ENCODE data around the gene UBE3A. TPM values are rescaled to one million over a fixed set of nuclear protein-coding genes. Genes with fewer than 3 reads are reported as not detected.
A peak's percentile ranks its signal among the peaks of the same experiment; 100 is the strongest.

UBE3A gene
- total RNA-seq, 2 donors from 2014 or later = 92.2 to 101 TPM

DNA sequence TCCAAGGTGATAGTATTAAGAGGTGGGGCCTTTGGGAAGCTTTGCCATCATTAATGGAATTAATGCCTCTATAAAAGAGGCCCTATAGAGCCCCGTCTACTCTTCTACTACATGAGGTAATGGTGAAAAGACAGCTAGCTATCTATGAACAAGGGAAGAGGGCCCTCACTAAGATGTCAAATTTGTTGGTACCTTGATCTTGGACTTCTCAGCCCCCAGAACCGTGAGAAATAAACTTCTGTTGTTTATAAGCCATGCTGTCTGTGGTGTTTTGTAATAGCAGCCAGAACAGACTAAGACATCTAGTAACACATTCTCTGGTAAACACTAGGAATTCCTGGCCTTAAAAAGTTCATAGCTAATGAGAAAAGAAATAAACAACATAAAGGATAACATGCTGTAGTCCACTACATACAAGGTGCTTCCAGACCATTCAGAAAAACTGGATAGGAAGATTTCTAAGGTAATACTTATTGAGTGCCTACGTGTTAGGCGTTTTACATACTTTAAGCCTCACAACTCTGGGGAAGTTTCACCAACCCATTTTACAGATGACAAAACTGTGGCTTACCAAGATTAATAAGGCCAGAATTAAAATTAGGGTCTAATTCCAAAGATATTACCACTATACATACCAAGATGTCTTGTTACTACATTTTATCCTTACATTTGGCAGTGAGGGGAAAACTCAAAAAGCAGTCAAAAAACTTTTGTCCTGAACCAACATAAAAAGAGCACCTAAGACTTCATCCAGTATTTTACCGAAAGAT lies 3.2 kb downstream of the UBE3A start:
- Histone ChIP-seq H3K4me1 (ENCODE audit: control insufficient read depth, insufficient read depth, low read length) (no peaks in the 10 kb centered on the region), H3K9me3 (ENCODE audit: control insufficient read depth, low read length) (no peaks in the 10 kb centered on the region), H3K9ac (ENCODE audit: extremely low read depth, low read length, poor library complexity, severe bottlenecking) (no peak overlapping the region), H3K4me3 (ENCODE audit: low read length) (peak overlapping the region; percentile 97), H3K27me3 (ENCODE audit: control insufficient read depth, insufficient read depth, low read length, poor library complexity, severe bottlenecking) (no peaks in the 10 kb centered on the region), H3K36me3 (ENCODE audit: control insufficient read depth, insufficient read depth, low read length) (peaks cover 6% of the 10 kb centered on the region), H3K27ac (ENCODE audit: low read depth, low read length) (no peak overlapping the region)
- WGBS, 2 experiments (ENCODE audit: insufficient coverage in 1 of 2, insufficient read length in 1 of 2) = 97 to 100% methylated on average over 3 to 5 of the region's 5 CpGs
- Mint-ChIP-seq H3K27ac (no peak overlapping the region), H3K4me1 (peaks cover 13% of the 10 kb centered on the region), H3K27me3 (ENCODE audit: insufficient read depth) (no peaks in the 10 kb centered on the region), H3K4me3 (no peak overlapping the region), H3K9me3 (no peaks in the 10 kb centered on the region), H3K36me3 (ENCODE audit: low read depth) (peaks cover 6% of the 10 kb centered on the region)
- DNase-seq = no peak
- TF ChIP-seq, protein P1, sequence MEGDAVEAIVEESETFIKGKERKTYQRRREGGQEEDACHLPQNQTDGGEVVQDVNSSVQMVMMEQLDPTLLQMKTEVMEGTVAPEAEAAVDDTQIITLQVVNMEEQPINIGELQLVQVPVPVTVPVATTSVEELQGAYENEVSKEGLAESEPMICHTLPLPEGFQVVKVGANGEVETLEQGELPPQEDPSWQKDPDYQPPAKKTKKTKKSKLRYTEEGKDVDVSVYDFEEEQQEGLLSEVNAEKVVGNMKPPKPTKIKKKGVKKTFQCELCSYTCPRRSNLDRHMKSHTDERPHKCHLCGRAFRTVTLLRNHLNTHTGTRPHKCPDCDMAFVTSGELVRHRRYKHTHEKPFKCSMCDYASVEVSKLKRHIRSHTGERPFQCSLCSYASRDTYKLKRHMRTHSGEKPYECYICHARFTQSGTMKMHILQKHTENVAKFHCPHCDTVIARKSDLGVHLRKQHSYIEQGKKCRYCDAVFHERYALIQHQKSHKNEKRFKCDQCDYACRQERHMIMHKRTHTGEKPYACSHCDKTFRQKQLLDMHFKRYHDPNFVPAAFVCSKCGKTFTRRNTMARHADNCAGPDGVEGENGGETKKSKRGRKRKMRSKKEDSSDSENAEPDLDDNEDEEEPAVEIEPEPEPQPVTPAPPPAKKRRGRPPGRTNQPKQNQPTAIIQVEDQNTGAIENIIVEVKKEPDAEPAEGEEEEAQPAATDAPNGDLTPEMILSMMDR (conservative IDR thresholded peaks at IDR 0.05) = no peak

DNA sequence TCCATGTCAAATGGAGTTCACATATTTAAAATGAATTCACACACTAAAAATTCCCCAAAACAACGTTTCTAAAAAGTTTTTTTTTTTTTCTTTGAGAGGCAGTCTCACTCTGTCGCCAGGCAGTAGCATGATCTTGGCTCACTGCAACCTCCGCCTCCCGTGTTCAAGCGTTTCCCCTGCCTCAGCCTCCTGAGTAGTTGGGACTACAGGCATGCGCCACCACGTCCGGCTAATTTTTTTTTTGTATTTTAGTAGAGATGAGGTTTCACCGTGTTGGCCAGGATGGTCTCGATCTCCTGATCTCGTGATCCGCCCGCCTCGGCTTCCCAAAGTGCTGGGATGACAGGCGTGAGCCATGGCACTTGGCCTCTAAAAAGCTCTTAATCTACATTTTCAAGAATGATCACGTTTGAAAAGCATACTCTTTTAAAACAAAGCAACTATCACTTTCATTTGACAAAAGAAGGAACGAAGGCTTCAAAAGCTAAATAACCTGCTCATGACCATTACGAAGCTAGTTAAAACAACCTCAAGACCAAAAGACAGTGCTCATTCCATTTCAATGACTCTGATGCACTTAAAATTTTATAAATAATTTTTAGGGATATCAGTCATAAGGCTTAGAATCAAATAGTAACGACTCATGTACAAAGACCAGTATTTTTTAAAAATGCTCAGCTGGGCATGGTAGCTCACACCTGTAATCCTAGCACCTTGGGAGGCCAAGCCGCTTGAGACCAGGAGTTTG lies 5.5 kb downstream of the UBE3A start:
- WGBS, 2 experiments (ENCODE audit: insufficient coverage in 1 of 2, insufficient read length in 1 of 2) = 74 to 86% methylated on average over 12 to 20 of the region's 20 CpGs
- no peak overlapping the region for H3K27ac Mint-ChIP-seq
- no peak for DNase-seq

DNA sequence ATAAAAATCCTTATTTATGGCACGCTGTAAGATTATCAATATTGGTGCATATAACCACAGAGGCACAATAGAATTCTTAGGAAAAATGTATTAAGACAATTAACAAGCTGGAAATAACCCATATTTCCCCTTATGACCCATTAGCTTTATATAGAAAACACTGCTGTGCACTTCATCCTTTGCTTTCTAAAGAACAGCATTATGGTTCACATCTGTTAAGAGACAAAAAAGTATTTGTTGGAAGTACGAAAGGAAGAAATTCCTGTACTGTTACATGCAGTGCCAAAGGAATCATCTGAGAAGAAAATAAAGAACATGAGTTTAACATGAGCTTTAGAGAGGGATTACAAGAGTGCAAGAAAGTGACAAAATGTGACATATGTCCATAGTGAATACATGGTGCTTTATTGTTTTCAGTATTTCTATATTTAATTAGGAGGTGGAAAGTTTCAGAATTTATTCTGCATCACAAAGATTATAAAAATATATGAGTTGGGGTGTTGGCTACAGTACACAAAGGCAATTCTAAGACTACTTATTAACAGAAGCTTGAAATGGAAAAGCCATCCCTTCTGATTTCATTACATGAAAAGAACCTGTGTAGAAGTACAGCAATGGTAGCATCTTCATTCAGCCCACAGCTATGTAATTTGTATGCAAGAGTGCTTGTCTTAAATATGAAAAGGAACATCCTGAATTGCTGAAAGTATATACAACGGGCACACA lies 6.8 kb downstream of the UBE3A start:
- WGBS, 2 experiments (ENCODE audit: insufficient coverage in 1 of 2, insufficient read length in 1 of 2) = 86 to 98% methylated on average over 2 of the region's 3 CpGs
- H3K27me3 ChIP-seq (ENCODE audit: control insufficient read depth, insufficient read depth, low read length, poor library complexity, severe bottlenecking) = no peaks in the 10 kb centered on the region
- Mint-ChIP-seq H3K36me3 (ENCODE audit: low read depth) (peaks cover 6% of the 10 kb centered on the region), H3K27me3 (ENCODE audit: insufficient read depth) (no peaks in the 10 kb centered on the region), H3K4me3 (no peak overlapping the region), H3K4me1 (peaks cover 14% of the 10 kb centered on the region), H3K9me3 (no peaks in the 10 kb centered on the region), H3K27ac (no peak overlapping the region)
- no peak overlapping the region for H3K4me3 ChIP-seq (ENCODE audit: low read length)
- H3K9ac ChIP-seq (ENCODE audit: extremely low read depth, low read length, poor library complexity, severe bottlenecking) = no peak overlapping the region
- H3K27ac ChIP-seq (ENCODE audit: low read depth, low read length) = no peak overlapping the region
- H3K4me1 ChIP-seq (ENCODE audit: control insufficient read depth, insufficient read depth, low read length) = no peaks in the 10 kb centered on the region
- no peak for DNase-seq
- no peaks in the 10 kb centered on the region for H3K9me3 ChIP-seq (ENCODE audit: control insufficient read depth, low read length)
- peaks cover 9% of the 10 kb centered on the region for H3K36me3 ChIP-seq (ENCODE audit: control insufficient read depth, insufficient read depth, low read length)
- TF ChIP-seq, protein P1 (conservative IDR thresholded peaks at IDR 0.05) = no peak

More for the DNA sequence above, 5.5 kb downstream of the UBE3A start:
- Mint-ChIP-seq H3K27me3 (ENCODE audit: insufficient read depth) (no peaks in the 10 kb centered on the region), H3K4me3 (no peak overlapping the region), H3K36me3 (ENCODE audit: low read depth) (peaks cover 6% of the 10 kb centered on the region), H3K9me3 (no peaks in the 10 kb centered on the region), H3K4me1 (peaks cover 17% of the 10 kb centered on the region)
- Histone ChIP-seq H3K9me3 (ENCODE audit: control insufficient read depth, low read length) (no peaks in the 10 kb centered on the region), H3K27me3 (ENCODE audit: control insufficient read depth, insufficient read depth, low read length, poor library complexity, severe bottlenecking) (no peaks in the 10 kb centered on the region), H3K36me3 (ENCODE audit: control insufficient read depth, insufficient read depth, low read length) (peaks cover 6% of the 10 kb centered on the region), H3K27ac (ENCODE audit: low read depth, low read length) (no peak overlapping the region), H3K4me1 (ENCODE audit: control insufficient read depth, insufficient read depth, low read length) (no peaks in the 10 kb centered on the region), H3K9ac (ENCODE audit: extremely low read depth, low read length, poor library complexity, severe bottlenecking) (no peak overlapping the region), H3K4me3 (ENCODE audit: low read length) (no peak overlapping the region)
- TF ChIP-seq, protein P1 (conservative IDR thresholded peaks at IDR 0.05) = no peak
